GM18511 (cell line): Measurements from ENCODE around the gene TUG1.

Experiments
- ATAC-seq: cut with Tn5 transposase; IDR thresholded peaks from one replicate; pipeline ENCODE4 v1.9.1; 2021; ENCODE audit warnings: mild to moderate bottlenecking, moderate library complexity; ENCODE audit not compliant: unreplicated experiment

Gene TUG1

DNA sequence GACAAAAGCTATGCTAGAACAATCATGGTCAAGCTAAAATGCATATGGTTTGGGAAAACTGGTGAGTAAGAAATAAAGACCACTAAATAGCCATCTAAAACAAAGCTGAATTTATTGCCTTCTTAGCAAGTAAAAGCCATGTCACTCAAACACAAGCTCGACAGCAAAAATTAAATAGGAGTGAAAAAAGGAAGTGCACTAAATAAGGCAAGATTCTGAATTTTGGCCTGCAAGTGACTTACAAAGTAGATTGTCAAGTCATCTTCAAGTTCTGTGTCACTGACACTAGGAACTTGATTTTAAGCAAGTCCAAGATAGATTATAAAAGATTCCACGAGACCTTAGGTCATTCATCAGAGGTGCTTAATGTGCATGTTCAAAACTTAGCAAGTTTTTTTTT, 27.4 kb downstream of the TUG1 start:
- ATAC-seq: no peak

DNA sequence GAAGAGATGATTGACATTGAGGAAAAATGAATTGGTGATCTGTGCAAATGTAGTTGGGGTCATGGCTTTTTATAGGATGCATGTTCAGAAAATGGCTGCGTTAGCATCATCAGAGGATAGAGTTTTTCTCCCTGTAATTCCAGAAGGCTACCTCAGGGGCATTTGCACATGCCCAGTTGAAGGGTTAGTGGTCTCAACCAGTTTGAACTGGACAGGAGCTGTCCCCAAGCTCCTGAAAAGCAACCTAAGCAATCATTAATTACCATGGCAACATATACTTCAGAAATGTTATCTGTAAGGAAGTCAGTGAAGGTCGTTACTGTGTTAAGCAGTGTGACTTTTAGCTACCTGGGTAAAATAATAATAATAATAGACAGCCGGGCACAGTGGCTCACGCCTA, 29.3 kb downstream of the TUG1 start:
- ATAC-seq: no peak

DNA sequence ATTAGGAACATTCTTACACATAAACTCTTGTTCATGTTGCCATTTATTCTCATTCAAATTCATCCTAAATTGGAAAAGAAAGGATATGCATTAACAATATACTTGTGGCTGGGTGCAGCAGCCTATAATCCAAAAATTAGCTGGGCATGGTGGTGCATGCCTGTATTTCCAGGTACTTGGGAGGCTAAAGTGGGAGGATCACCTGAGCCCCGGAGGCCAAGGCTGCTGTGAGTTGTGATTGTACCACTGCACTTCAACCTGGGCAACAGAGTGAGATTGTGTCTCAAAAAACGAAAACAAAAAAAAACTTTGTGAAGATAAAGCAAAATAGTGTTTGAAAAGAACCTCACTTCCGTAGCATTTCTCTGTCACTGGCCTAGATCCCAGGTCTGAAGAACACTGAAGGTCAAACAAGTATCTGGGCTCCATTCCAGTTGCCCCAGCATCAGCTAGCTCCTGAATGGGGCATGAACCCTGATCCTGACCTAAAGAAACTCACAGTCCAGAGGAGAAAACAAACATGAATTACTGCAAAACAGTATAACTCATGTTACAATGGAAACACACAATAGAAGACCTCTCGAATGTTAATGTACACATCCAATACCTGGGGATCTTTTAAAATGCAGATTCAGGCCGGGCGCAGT, 32.2 kb downstream of the TUG1 start:
- ATAC-seq: no peak

DNA sequence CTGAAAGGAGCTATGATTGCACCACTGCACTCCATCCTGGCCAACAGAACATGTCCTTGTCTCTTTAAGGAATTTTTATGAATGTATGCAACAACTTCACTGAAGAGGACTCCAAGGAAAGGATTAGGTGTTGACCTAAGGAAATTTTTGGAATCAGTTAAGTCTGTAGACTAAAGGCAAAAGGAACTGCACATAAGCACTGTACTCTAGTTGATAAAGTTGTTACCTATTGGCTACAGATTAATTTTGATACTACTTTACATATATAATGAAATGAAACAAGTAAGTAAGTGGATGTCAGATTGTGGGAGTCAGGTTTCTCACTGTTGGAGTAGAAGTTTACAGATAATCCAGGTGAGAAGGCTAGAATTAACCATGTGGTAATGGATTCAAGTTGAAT, 36.5 kb downstream of the TUG1 start:
- no peak for ATAC-seq

DNA sequence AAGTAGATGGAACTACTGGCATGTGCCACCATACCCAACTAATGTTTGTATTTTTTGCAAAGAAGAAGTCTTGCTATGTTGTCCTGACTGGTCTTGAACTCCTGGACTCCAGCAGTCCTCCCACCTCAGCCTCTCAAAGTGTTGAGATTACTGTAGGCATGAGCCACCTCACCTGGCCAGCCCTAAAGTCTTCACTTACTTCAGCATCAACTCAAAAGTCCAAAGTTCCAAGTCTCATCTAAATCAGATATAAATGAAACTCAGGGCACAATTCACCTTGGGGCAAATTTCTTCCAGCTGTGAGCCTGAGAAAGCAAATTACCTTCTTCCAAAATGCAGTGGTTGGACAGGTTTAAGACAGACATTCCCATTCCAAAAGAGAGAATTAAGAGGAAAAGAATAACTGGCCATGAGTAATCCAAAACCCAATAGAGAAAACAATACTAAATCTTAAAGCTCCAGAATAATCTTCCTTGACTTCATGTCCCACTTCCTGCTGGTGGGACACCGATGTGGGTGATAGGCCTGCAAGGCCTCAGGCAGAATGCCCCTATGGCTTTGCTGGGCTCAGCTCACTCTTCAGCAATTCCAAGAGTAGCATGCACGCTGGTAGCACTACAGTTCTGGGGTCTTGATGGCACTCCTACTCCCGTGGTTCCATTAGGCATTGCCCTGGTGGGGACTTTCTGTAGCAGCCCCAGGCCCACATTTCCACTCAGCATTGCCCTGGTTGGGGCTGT, 50.3 kb downstream of the TUG1 start:
- ATAC-seq: no peak

DNA sequence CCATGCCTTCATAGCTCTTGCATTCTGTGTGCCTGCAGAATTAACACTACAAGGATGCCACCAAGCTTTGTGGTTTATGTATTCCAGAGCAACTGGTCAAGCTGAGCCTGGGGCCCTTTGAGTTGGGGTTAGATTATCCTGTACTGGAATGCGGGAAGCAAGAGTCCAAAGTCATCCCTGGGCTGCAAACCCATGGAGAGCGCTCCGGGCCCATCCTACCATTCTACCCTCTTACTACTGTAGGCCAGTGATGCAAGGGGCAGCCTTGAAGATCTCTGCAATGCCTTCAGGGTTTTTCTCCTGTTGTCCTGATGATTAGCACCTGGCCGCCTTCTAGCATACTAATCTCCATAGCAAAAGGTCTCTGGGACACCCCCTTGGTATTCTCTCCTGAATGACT, 51.3 kb downstream of the TUG1 start:
- ATAC-seq: no peak

DNA sequence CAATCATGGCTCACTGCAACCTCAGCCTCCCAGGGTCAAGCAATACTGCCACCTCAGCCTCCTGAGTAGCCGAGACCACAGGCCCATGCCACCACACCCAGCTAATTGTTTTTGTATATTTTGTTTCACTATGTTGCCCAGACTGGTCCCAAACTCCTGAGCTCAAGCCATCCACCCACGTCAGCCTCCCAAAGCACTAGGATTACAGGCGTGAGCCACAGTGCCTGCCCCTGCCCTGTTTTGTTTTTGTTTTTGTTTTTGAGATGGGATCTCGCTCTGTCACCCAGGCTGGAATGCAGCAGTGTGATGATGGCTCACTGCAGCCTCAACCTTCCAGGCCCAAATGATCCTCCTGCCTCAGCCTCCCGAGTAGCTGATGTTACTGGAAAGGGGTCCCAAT, 53.5 kb downstream of the TUG1 start:
- no peak for ATAC-seq
